Dedifferentiated amniotic fluid mesenchymal stem cell (primary cell): Measurements from ENCODE around the gene GAS2L3.

Source experiments
- DNase-seq: peaks from one replicate; pipeline ENCODE4 v3.0.0-alpha.2; 2016; ENCODE audit errors: extremely low spot score

Gene GAS2L3

GRCh38 chr12:100661300-100661951, 87.9 kb downstream of the GAS2L3 start:
- DNase-seq, result no peak

DNA sequence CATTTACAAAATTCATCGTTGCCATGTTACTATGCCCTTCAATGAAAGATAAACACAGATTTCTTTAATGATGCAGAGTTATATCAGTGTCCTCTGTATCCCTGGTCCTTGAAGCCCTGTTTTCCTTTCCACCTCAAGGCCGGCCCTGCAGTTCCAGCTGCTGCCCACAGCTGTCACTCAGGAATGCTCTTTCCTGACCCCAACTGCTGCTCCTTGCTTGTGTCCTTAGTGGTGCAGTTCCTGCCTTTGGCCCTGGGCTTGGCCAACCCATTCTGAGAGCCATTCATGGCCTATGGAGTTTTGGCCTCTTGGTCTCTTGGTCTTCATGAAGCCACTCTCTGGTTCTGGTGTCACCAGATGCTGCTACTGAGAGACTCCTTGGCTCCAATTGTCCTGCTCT, 93.1 kb downstream of the GAS2L3 start:
- DNase-seq, result no peak

DNA sequence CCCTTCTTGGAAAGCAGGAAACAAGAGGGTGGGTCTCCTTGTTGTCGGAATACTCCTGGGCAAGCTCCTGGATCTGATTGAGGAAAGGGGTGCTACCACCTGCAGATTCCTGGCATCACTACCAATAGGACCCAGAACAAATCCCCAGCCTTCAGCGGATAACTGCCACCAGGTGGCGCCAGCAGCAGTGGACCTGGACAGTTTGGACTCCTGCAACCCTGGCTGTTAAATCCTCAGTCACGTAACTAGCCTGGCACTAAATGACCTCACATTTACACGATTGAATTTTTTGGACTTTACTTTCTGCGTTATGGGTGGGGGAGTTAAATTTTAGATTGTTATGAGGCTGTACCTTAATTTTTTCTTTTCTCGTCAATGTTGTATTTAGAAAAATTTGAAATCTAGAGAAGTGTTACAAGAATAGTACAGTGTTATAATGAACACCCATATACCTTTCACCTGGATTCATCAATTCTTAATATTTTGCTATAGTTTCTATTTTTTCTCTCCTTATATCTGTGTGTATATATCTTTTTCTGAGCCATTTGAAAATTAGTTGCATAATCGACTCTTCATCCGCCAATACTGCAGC, 95.6 kb downstream of the GAS2L3 start:
- peak; percentile 58 for DNase-seq

DNA sequence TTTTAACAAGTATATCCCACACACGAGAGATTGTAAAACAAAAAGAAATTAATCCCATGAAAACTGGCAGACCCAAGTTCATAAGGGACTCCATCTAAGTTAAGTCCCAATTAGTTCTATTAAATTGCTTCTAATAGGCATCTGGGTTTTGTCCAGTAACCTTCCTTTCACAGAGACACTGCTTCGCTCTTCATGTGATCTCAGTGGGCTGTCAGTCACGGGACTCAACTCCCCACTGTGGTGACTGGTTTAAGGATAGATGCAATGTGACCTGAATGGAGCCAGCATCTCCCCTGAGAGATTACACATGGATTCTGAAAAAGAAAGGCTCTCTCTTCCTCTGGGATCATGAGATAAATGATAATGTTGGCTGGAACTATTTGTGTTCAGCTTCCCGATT, 96.4 kb downstream of the GAS2L3 start:
- no peak for DNase-seq

- DNase-seq, result no peak
Observed at GRCh38 chr12:100671396-100672074, 98.1 kb downstream of the GAS2L3 start.

DNA sequence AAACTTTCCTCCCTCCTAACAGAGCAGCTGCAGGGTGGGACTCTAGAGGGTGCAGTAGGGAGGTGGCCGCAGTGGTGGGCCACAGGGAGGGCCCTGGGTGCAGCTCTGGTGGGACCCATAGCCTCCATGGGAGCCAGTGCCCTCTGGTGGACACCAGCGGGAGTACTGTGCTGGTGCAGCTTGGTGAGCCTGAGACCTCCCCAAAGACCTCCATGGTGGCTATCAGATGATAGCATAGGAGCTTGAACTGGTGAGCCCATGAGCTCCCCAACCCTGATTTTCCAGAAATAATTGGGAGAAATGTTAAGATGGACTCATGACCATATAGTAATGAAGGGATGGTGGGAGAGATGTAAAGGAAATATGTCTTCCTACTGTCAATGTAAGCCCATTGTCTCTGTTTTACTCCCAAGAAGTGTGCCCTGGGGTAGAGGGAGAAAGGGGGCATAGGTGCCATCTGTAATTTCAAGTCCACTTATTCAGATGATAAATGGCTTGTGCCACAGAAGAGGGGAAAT, 98.7 kb downstream of the GAS2L3 start:
- DNase-seq, result no peak

- no peak for DNase-seq
Observed at GRCh38 chr12:100674036-100674888, 100.8 kb downstream of the GAS2L3 start.
